PFSK-1 (cell line): ENCODE measurements around the gene ZBTB32.

ENCODE experiments used
- FOXP2 ChIP-seq: optimal IDR thresholded peaks from 2 replicates; pipeline ENCODE3; 2011; ENCODE audit warnings: borderline replicate concordance, control low read depth, inconsistent platforms; ENCODE audit not compliant: insufficient read depth; ENCODE audit errors: extremely low read length, extremely low read depth
- POLR2AphosphoS5 ChIP-seq: IDR thresholded peaks from 2 replicates; pipeline ENCODE4 v1.6.1; 2012; ENCODE audit warnings: low read depth, mild to moderate bottlenecking, control low read depth, low read length, moderate library complexity
- SIN3A ChIP-seq: IDR thresholded peaks from 2 replicates; pipeline ENCODE4 v1.6.1; 2012; ENCODE audit warnings: mild to moderate bottlenecking, low read length, moderate library complexity, borderline replicate concordance; ENCODE audit not compliant: insufficient read depth
- TAF1 ChIP-seq: IDR thresholded peaks from 2 replicates; pipeline ENCODE4 v1.6.1; 2012; ENCODE audit warnings: low read length, control low read depth, borderline replicate concordance; ENCODE audit not compliant: insufficient read depth
- TF ChIP-seq, protein P1 (sequence below), 2 experiments: IDR thresholded peaks; 2 replicates each; pipeline versions ENCODE4 v1.6.1 to v1.8.0; 2011 to 2012; ENCODE audit warnings: low read depth in 2 of 2, low read length in 2 of 2, control low read depth in 1 of 2, inconsistent platforms in 1 of 2, mild to moderate bottlenecking in 1 of 2, moderate library complexity in 1 of 2; ENCODE audit not compliant: insufficient read depth in 1 of 2

Gene ZBTB32

GRCh38 chr19:35757749-35758608 lies 53.6 kb downstream of the ZBTB32 start, which contains the start of gene PROSER3:
PROSER3 (plus strand) TSS chr19:35758176; CDS start chr19:35758216, 40 bp downstream.
- TF ChIP-seq SIN3A (no peak), TAF1 (peak; percentile 79; the same call in 1 of the 2 replicates), FOXP2 (peak; percentile 42), POLR2AphosphoS5 (peak; percentile 79)
- TF ChIP-seq, protein P1, sequence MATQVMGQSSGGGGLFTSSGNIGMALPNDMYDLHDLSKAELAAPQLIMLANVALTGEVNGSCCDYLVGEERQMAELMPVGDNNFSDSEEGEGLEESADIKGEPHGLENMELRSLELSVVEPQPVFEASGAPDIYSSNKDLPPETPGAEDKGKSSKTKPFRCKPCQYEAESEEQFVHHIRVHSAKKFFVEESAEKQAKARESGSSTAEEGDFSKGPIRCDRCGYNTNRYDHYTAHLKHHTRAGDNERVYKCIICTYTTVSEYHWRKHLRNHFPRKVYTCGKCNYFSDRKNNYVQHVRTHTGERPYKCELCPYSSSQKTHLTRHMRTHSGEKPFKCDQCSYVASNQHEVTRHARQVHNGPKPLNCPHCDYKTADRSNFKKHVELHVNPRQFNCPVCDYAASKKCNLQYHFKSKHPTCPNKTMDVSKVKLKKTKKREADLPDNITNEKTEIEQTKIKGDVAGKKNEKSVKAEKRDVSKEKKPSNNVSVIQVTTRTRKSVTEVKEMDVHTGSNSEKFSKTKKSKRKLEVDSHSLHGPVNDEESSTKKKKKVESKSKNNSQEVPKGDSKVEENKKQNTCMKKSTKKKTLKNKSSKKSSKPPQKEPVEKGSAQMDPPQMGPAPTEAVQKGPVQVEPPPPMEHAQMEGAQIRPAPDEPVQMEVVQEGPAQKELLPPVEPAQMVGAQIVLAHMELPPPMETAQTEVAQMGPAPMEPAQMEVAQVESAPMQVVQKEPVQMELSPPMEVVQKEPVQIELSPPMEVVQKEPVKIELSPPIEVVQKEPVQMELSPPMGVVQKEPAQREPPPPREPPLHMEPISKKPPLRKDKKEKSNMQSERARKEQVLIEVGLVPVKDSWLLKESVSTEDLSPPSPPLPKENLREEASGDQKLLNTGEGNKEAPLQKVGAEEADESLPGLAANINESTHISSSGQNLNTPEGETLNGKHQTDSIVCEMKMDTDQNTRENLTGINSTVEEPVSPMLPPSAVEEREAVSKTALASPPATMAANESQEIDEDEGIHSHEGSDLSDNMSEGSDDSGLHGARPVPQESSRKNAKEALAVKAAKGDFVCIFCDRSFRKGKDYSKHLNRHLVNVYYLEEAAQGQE (IDR thresholded peaks at IDR 0.05; ENCODE audit: insufficient read depth in 1 of 2, low read depth in 2 of 2, low read length in 2 of 2), result 0 out of 4 replicates have a peak, but pooled peaks of 1 of the 2 experiments have one; percentile 1

GRCh38 chr19:35759697-35760096 lies 55.3 kb downstream of the ZBTB32 start:
- TF ChIP-seq POLR2AphosphoS5, result no peak
- TF ChIP-seq, protein P1 (IDR thresholded peaks at IDR 0.05; ENCODE audit: insufficient read depth in 1 of 2, low read depth in 2 of 2, low read length in 2 of 2), result no peak
- TF ChIP-seq SIN3A, result no peak

- TF ChIP-seq POLR2AphosphoS5 (no peak), FOXP2 (no peak), TAF1 (no peak), SIN3A (no peak)
- TF ChIP-seq, protein P1 (IDR thresholded peaks at IDR 0.05; ENCODE audit: insufficient read depth in 1 of 2, low read depth in 2 of 2, low read length in 2 of 2), result no peak
These were observed 56.5 kb downstream of the ZBTB32 start for GRCh38 chr19:35760711-35761349.

DNA sequence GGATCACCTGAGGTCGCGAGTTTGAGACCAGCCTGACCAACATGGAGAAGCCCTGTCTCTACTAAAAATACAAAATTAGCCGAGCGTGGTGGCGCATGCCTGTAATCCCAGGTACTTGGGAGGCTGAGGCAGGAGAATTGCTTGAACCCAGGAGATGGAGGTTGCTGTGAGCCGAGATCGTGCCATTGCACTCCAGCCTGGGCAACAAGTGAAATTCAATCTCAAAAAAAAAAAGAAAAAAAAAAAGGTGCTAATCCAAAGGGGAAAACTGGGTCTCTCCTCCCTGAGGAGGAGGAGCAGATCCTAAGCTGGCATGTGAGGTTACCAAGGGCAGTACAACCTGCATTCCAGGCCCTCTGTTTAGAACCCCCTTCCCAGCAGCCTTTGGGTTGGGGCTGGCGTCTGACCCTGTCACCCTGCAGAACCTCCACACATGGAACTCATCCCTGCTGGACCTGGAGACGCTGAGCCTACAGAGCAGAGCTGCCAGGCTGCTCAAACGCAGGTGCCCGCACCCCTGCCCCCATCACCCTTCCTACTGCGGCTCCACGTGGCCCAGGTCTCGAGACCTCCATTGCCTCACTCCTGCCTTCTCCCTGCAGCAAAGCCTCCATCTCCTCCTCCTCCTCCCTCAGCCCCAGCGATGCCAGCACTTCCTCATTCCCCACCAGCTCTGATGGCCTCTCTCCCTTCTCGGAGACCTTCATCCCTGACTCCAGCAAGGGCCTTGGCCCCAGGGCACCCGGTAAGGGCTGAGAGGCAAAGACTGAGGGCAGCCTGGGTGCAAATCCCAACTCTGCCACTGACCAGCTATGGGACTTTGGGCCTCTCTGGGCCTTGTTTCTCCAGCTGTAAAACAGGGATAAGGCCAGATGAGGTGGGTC lies 60.3 kb downstream of the ZBTB32 start:
- no peak for TF ChIP-seq POLR2AphosphoS5
